HepG2 (cell line): ENCODE results near the gene UBE2C. TPM values are rescaled to one million over a fixed set of nuclear protein-coding genes. Genes with fewer than 3 reads are reported as not detected.
A peak's percentile ranks its signal among the peaks of the same experiment; 100 is the strongest.
"Not testable (repeated sequence)": the region's sequence is repeated elsewhere in the genome, so short reads cannot be mapped to it uniquely, and the experiment has no call there.

Experiments
- ATAC-seq: fragments of 200-7000 bp; cut with Tn5 transposase; 3 replicates; pipeline ENCODE4 v1.9.1; 2020; ENCODE audit warnings: mild to moderate bottlenecking, moderate library complexity
- BruUV-seq: library from RNA; stranded (reverse); fragments of 400-500 nt; replicated peaks from 2 replicates; lab custom pipeline; 2021; lab: Mats Ljungman, UMichigan
- CTCF ChIA-PET: fragments of 300-600 bp; formaldehyde crosslinking; extraction: SDS; loops from one replicate; lab custom pipeline; 2021; ENCODE audit warnings: low total read pairs, inconsistent platforms, low intra/inter-chr PET ratio; lab: Yijun Ruan, JAX
- POLR2A ChIA-PET: fragments of 350-600 bp; sonication (Branson Sonifier 250); formaldehyde crosslinking; loops from one replicate; lab custom pipeline; 2020; ENCODE audit warnings: antibody characterized with exemption, inconsistent platforms; lab: Yijun Ruan, JAX
- DNase-seq: peaks from one replicate; pipeline ENCODE4 v3.0.0-alpha.2; 2015; ENCODE audit warnings: low spot score
- FAIRE-seq: peaks from 3 replicates; lab custom pipeline; 2011; peaks lifted over from hg19 to GRCh38; lab: Jason Lieb, UNC
- H2AFZ ChIP-seq: one replicate; pipeline ENCODE4 v1.6.1; 2011; ENCODE audit warnings: low read length, inconsistent platforms
- H3K27ac ChIP-seq: fragments of 300-600 bp; 3 replicates; pipeline ENCODE4 v1.8.0; 2011; ENCODE audit warnings: mixed run types, mild to moderate bottlenecking, mixed read lengths, low read length, inconsistent platforms; ENCODE audit not compliant: insufficient read depth; ENCODE audit errors: extremely low read length
- H3K27me3 ChIP-seq, 2 experiments: fragments of 200-600 bp in 1 of 2; 2 replicates in 1 of 2; 3 replicates in 1 of 2; pipeline versions ENCODE4 v1.6.0 to v1.8.0; 2011; ENCODE audit warnings: low read length in 2 of 2, mild to moderate bottlenecking in 2 of 2, moderate library complexity in 2 of 2, inconsistent platforms in 1 of 2; ENCODE audit not compliant: insufficient read depth in 2 of 2, control insufficient read depth in 1 of 2
- H3K36me3 ChIP-seq, 2 experiments: fragments of 200-600 bp in 1 of 2; replicated peaks in 1 of 2; 2 replicates in 1 of 2; 3 replicates in 1 of 2; pipeline versions ENCODE4 v1.5.1 to v1.8.0; 2011; ENCODE audit warnings: low read length in 2 of 2, inconsistent platforms in 1 of 2; ENCODE audit not compliant: insufficient read depth in 2 of 2, control insufficient read depth in 1 of 2
- H3K4me1 ChIP-seq: 2 replicates; pipeline ENCODE4 v1.5.1; 2012; ENCODE audit warnings: low read length, inconsistent platforms; ENCODE audit not compliant: insufficient read depth
- H3K4me2 ChIP-seq: 2 replicates; pipeline ENCODE4 v1.6.0; 2011; ENCODE audit warnings: low read depth, low read length, inconsistent platforms
- H3K4me3 ChIP-seq, 3 experiments: fragments of 200-600 bp in 1 of 3; sonication (generic), shearing (Covaris generic) in 1 of 3; replicated peaks in 1 of 3; 2 replicates each; pipeline ENCODE4 v1.5.1; 2011 to 2016; ENCODE audit warnings: low read length in 3 of 3, inconsistent platforms in 2 of 3, low read depth in 2 of 3, mild to moderate bottlenecking in 2 of 3, control low read depth in 1 of 3, mixed read lengths in 1 of 3; ENCODE audit not compliant: insufficient read depth in 1 of 3
- H3K79me2 ChIP-seq: one replicate; pipeline ENCODE4 v1.6.1; 2011; ENCODE audit warnings: low read length, inconsistent platforms; ENCODE audit not compliant: insufficient read depth
- H3K9ac ChIP-seq: 2 replicates; pipeline ENCODE4 v1.6.0; 2011; ENCODE audit warnings: mild to moderate bottlenecking, low read depth, low read length, inconsistent platforms; ENCODE audit not compliant: insufficient read depth
- H3K9me3 ChIP-seq: 2 replicates; pipeline ENCODE4 v1.5.1; 2012; ENCODE audit warnings: mild to moderate bottlenecking, low read length
- H4K20me1 ChIP-seq: 2 replicates; pipeline ENCODE4 v1.6.0; 2011; ENCODE audit warnings: inconsistent platforms, mild to moderate bottlenecking, low read length, moderate library complexity; ENCODE audit not compliant: insufficient read depth
- CEBPB ChIP-seq: IDR thresholded peaks from 2 replicates; pipeline ENCODE4 v1.6.1; 2011; ENCODE audit warnings: low read depth, low read length, improper control_type of control experiment, borderline replicate concordance
- FOXK1 ChIP-seq: sonication (generic); formaldehyde crosslinking; IDR thresholded peaks from 2 replicates; pipeline ENCODE4 v1.4.0; 2020; ENCODE audit warnings: low read depth, missing genetic modification reagents, borderline replicate concordance
- NR2F6 ChIP-seq, 2 experiments: IDR thresholded peaks; 2 replicates each; pipeline ENCODE4 v1.6.1; 2016; ENCODE audit warnings: antibody characterized with exemption in 1 of 2, mild to moderate bottlenecking in 1 of 2
- RFXAP ChIP-seq: sonication (generic); formaldehyde crosslinking; IDR thresholded peaks from 2 replicates; pipeline ENCODE4 v1.4.0; 2020; ENCODE audit warnings: missing genetic modification reagents, borderline replicate concordance
- SALL1 ChIP-seq: sonication (generic); formaldehyde crosslinking; IDR thresholded peaks from 2 replicates; pipeline ENCODE4 v1.8.0; 2022; ENCODE audit warnings: mild to moderate bottlenecking, missing genetic modification reagents
- ZBTB7B ChIP-seq: sonication (generic); formaldehyde crosslinking; IDR thresholded peaks from 2 replicates; pipeline ENCODE4 v1.4.0; 2020; ENCODE audit warnings: missing genetic modification reagents
- WGBS: methylation state at CpG from one replicate; pipeline ENCODE4 v1.1.6; 2017; ENCODE audit warnings: low lambda C conversion rate; 5-methylcytosine and 5-hydroxymethylcytosine counted together
- in situ Hi-C: cut with HindIII; loops from 2 replicates; pipeline ENCODE4 v1.10.0; 2017; ENCODE audit warnings: low pct_unique_long_range_greater_than_20kb; ENCODE audit not compliant: extremely low pct_ligation_motif_present
- intact Hi-C: fragments of 100-400 bp; cut with micrococcal nuclease; formaldehyde crosslinking; loops from one replicate; pipeline ENCODE4 v1.10.0; 2022; ENCODE audit not compliant: unreplicated experiment
- polyA plus RNA-seq, 8 experiments: library from polyadenylated mRNA; depleted of rRNA in 3 of 8; stranded (reverse) in 7 of 8; unstranded in 1 of 8; fragments of >200 nt; fragmentation: Illumina TruSeq in 4 of 8; extraction: Trizol in 4 of 8; gene quantifications; 2 replicates each; pipeline versions ENCODE4 v1.2.1 to v1.2.3, GENCODE V29; 2011 to 2016; ENCODE audit warnings: low read depth in 4 of 8, missing spikeins in 1 of 8, mixed read lengths in 1 of 8; ENCODE audit not compliant: insufficient read depth in 1 of 8
- total RNA-seq, 5 experiments: library from RNA; depleted of rRNA; stranded (reverse); fragments of >200 nt; fragmentation: Illumina TruSeq; extraction: Trizol; gene quantifications; 2 replicates each; pipeline ENCODE4 v1.2.3, GENCODE V29; 2016; ENCODE audit warnings: low read depth in 1 of 5
- TF ChIP-seq, protein P1 (sequence below): sonication (generic); formaldehyde crosslinking; IDR thresholded peaks from 2 replicates; pipeline ENCODE4 v1.4.0; 2020; ENCODE audit warnings: missing genetic modification reagents, mild to moderate bottlenecking, borderline replicate concordance
- TF ChIP-seq, protein P2 (sequence below): sonication (generic); formaldehyde crosslinking; IDR thresholded peaks from 2 replicates; pipeline ENCODE4 v1.4.0; 2020; ENCODE audit warnings: missing genetic modification reagents
- TF ChIP-seq, protein P3 (sequence below): sonication (generic); formaldehyde crosslinking; IDR thresholded peaks from 2 replicates; pipeline ENCODE4 v1.5.1; 2020; ENCODE audit warnings: mild to moderate bottlenecking, missing genetic modification reagents, moderate library complexity
- TF ChIP-seq, protein P4 (sequence below), 2 experiments: sonication (generic) in 1 of 2; formaldehyde crosslinking in 1 of 2; IDR thresholded peaks; 2 replicates each; pipeline versions ENCODE4 v1.4.0 to v1.6.1; 2016 to 2020; ENCODE audit warnings: borderline replicate concordance in 1 of 2, low read depth in 1 of 2, mild to moderate bottlenecking in 1 of 2, missing genetic modification reagents in 1 of 2
- TF ChIP-seq, protein P5 (sequence below): sonication (generic); formaldehyde crosslinking; IDR thresholded peaks from 2 replicates; pipeline ENCODE4 v1.4.0; 2020; ENCODE audit warnings: missing genetic modification reagents

Gene UBE2C
- total and polyA plus RNA-seq, 2 of the 13 experiments (the other 11 are each of a cell fraction or from before 2014, with no cell fraction given), result 100 to 123 TPM

DNA sequence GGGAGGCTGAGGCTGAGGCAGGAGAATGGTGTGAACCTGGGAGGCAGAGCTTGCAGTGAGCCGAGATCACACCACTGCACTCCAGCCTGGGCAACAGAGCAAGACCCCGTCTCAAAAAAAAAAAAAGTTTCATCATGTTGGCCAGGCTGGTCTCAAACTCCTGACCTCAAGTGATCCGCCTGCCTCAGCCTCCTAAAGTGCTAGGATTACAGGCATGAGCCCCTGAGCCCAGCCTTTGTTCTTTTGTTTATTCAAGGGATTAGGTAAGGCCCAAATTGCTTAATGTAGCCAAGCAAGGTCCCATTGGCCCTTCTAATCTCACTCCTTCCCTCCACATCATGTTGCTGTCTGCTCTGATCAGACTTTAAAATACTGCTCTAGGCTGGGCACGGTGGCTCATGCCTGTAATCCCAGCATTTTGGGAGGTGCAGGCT is 17.2 kb downstream of the UBE2C start:
- WGBS, result 6% methylated on average over 4 of the region's 4 CpGs
- BruUV-seq; H3K27ac ChIP-seq; H3K27me3 ChIP-seq; H3K4me3 ChIP-seq; CTCF ChIA-PET; H2AFZ ChIP-seq; H4K20me1 ChIP-seq; H3K9ac ChIP-seq; H3K9me3 ChIP-seq; H3K36me3 ChIP-seq; H3K79me2 ChIP-seq; TF ChIP-seq NR2F6 (IDR thresholded peaks at IDR 0.05): not testable (repeated sequence)
- POLR2A ChIA-PET, result interaction anchor here (1.3 kb wide), 1 partner anchor 10 kb away, joined by 3 read pairs; no protein-coding TSS in a partner anchor
- Histone ChIP-seq H3K4me1 (peaks cover 81% of the 10 kb centered on the region), H3K4me2 (peak overlapping the region; percentile 1; the same call in 1 of the 2 replicates)
- intact Hi-C loops (loop anchor here (5.0 kb wide), 2 partner anchors 53 to 103 kb away; partner anchors contain the start of genes PCIF1 and ZSWIM1), in situ Hi-C loops (loop anchor here (5.0 kb wide), 1 partner anchor 118 kb away; no protein-coding TSS in a partner anchor)
- ATAC-seq, result peak; percentile 24
- FAIRE-seq, result peak; percentile 79
- DNase-seq, result peak; percentile 94
- peak; percentile 91 for TF ChIP-seq CEBPB
- peak; percentile 61; the same call in 1 of the 2 replicates for TF ChIP-seq NR2F6 (CRISPR knock-in tag; IDR thresholded peaks at IDR 0.05)
- TF ChIP-seq, protein P1, sequence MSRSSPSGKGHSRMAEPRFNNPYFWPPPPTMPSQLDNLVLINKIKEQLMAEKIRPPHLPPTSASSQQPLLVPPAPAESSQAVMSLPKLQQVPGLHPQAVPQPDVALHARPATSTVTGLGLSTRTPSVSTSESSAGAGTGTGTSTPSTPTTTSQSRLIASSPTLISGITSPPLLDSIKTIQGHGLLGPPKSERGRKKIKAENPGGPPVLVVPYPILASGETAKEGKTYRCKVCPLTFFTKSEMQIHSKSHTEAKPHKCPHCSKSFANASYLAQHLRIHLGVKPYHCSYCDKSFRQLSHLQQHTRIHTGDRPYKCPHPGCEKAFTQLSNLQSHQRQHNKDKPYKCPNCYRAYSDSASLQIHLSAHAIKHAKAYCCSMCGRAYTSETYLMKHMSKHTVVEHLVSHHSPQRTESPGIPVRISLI (CRISPR knock-in tag), result peak; percentile 86
- TF ChIP-seq, protein P2, sequence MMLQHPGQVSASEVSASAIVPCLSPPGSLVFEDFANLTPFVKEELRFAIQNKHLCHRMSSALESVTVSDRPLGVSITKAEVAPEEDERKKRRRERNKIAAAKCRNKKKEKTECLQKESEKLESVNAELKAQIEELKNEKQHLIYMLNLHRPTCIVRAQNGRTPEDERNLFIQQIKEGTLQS (CRISPR knock-in tag), result 0 out of 2 replicates have a peak, but pooled peaks have one; percentile 26
- TF ChIP-seq SALL1 (CRISPR knock-in tag), result peak; percentile 58
- TF ChIP-seq, protein P3, sequence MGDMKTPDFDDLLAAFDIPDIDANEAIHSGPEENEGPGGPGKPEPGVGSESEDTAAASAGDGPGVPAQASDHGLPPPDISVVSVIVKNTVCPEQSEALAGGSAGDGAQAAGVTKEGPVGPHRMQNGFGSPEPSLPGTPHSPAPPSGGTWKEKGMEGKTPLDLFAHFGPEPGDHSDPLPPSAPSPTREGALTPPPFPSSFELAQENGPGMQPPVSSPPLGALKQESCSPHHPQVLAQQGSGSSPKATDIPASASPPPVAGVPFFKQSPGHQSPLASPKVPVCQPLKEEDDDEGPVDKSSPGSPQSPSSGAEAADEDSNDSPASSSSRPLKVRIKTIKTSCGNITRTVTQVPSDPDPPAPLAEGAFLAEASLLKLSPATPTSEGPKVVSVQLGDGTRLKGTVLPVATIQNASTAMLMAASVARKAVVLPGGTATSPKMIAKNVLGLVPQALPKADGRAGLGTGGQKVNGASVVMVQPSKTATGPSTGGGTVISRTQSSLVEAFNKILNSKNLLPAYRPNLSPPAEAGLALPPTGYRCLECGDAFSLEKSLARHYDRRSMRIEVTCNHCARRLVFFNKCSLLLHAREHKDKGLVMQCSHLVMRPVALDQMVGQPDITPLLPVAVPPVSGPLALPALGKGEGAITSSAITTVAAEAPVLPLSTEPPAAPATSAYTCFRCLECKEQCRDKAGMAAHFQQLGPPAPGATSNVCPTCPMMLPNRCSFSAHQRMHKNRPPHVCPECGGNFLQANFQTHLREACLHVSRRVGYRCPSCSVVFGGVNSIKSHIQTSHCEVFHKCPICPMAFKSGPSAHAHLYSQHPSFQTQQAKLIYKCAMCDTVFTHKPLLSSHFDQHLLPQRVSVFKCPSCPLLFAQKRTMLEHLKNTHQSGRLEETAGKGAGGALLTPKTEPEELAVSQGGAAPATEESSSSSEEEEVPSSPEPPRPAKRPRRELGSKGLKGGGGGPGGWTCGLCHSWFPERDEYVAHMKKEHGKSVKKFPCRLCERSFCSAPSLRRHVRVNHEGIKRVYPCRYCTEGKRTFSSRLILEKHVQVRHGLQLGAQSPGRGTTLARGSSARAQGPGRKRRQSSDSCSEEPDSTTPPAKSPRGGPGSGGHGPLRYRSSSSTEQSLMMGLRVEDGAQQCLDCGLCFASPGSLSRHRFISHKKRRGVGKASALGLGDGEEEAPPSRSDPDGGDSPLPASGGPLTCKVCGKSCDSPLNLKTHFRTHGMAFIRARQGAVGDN (CRISPR knock-in tag), result 0 out of 2 replicates have a peak, but pooled peaks have one; percentile 19
- TF ChIP-seq, protein P4, sequence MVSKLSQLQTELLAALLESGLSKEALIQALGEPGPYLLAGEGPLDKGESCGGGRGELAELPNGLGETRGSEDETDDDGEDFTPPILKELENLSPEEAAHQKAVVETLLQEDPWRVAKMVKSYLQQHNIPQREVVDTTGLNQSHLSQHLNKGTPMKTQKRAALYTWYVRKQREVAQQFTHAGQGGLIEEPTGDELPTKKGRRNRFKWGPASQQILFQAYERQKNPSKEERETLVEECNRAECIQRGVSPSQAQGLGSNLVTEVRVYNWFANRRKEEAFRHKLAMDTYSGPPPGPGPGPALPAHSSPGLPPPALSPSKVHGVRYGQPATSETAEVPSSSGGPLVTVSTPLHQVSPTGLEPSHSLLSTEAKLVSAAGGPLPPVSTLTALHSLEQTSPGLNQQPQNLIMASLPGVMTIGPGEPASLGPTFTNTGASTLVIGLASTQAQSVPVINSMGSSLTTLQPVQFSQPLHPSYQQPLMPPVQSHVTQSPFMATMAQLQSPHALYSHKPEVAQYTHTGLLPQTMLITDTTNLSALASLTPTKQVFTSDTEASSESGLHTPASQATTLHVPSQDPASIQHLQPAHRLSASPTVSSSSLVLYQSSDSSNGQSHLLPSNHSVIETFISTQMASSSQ (IDR thresholded peaks at IDR 0.05; ENCODE audit: low read depth), result not testable (repeated sequence)
- TF ChIP-seq, protein P4 (CRISPR knock-in tag; IDR thresholded peaks at IDR 0.05; ENCODE audit: borderline replicate concordance), result 0 out of 2 replicates have a peak, but pooled peaks have one; percentile 7
- TF ChIP-seq RFXAP, result peak; percentile 75; the same call in 1 of the 2 replicates
- TF ChIP-seq ZBTB7B (CRISPR knock-in tag), result 0 out of 2 replicates have a peak, but pooled peaks have one; percentile 60
- TF ChIP-seq, protein P5, sequence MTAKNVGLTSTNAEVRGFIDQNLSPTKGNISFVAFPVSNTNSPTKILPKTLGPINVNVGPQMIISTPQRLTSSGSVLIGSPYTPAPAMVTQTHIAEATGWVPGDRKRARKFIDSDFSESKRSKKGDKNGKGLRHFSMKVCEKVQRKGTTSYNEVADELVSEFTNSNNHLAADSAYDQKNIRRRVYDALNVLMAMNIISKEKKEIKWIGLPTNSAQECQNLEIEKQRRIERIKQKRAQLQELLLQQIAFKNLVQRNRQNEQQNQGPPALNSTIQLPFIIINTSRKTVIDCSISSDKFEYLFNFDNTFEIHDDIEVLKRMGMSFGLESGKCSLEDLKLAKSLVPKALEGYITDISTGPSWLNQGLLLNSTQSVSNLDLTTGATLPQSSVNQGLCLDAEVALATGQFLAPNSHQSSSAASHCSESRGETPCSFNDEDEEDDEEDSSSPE (CRISPR knock-in tag), result 0 out of 2 replicates have a peak, but pooled peaks have one; percentile 44
- peak; percentile 29; the same call in 1 of the 2 replicates for TF ChIP-seq FOXK1 (CRISPR knock-in tag)
